Thoracic aorta (tissue), 2 donors: Measurements from ENCODE around the gene KCNE5. TPM values are rescaled to one million over a fixed set of nuclear protein-coding genes. Genes with fewer than 3 reads are reported as not detected.
"Not testable (repeated sequence)": the region's sequence is repeated elsewhere in the genome, so short reads cannot be mapped to it uniquely, and the experiment has no call there.

Source experiments
- ATAC-seq: fragments of 150-250 bp; one replicate; pipeline ENCODE4 v1.8.0; 2017; ENCODE audit warnings: low read depth; ENCODE audit not compliant: insufficient number of reproducible peaks, low FRiP score
- DNase-seq: peaks from one replicate; pipeline ENCODE4 v3.0.0-alpha.2; 2020; ENCODE audit warnings: low spot score
- H3K27ac ChIP-seq, 2 donors: fragments of 200-600 bp; sonication (generic); 1 replicate in 1 of 2; 2 replicates in 1 of 2; pipeline ENCODE4 v1.5.1; 2016; ENCODE audit warnings: mild to moderate bottlenecking in 2 of 2, moderate library complexity in 2 of 2
- H3K27me3 ChIP-seq: fragments of 200-600 bp; sonication (generic); replicated peaks from 2 replicates; pipeline ENCODE4 v1.6.0; 2016; ENCODE audit warnings: mild to moderate bottlenecking; ENCODE audit not compliant: insufficient read depth
- H3K36me3 ChIP-seq: fragments of 200-600 bp; sonication (generic); one replicate; pipeline ENCODE4 v1.5.1; 2016
- H3K4me1 ChIP-seq, 2 donors: fragments of 200-600 bp; sonication (generic); 1 replicate in 1 of 2; 2 replicates in 1 of 2; pipeline versions ENCODE4 v1.5.1 to v1.6.0; 2016; ENCODE audit warnings: low read depth in 2 of 2, mild to moderate bottlenecking in 1 of 2; ENCODE audit not compliant: control insufficient read depth in 1 of 2
- H3K4me3 ChIP-seq: fragments of 200-600 bp; sonication (generic); 2 replicates; pipeline ENCODE4 v1.5.1; 2016; ENCODE audit warnings: mild to moderate bottlenecking
- H3K9me3 ChIP-seq: fragments of 200-600 bp; sonication (generic); 2 replicates; pipeline ENCODE4 v1.5.1; 2016
- total RNA-seq, 2 donors: library from RNA; depleted of rRNA; stranded (reverse); fragments of >200 nt; gene quantifications; one replicate each; pipeline versions ENCODE4 v1.1.0 to v1.2.3, GENCODE V29; 2016
- TF ChIP-seq, protein P1 (sequence below): fragments of 200-600 bp; sonication (generic); IDR thresholded peaks from one replicate; pipeline ENCODE4 v1.5.1; 2019; ENCODE audit warnings: antibody characterized with exemption

Gene KCNE5
- total RNA-seq, 2 donors from 2014 or later: 1.3 TPM; not detected in 1

DNA sequence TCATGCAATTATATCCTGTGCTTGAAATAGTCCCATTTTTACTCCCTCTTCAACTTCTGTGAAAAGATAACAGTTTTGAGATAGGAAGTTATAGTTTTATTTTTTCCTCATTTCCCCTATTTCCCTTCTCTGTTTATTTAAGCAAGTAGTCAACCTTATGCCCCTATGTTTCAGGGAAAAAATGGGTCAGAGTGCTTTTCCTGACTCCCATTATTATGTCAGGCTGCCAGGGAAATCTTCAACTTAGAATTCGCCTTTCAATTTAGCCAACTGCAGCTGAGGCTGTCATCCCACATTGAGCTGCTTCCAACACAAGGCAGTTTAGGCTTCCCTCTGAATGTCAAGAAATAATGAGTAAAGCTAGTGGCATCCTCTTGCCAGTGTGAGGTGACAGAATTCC lies 46.1 kb downstream of the KCNE5 start:
- TF ChIP-seq, protein P1, sequence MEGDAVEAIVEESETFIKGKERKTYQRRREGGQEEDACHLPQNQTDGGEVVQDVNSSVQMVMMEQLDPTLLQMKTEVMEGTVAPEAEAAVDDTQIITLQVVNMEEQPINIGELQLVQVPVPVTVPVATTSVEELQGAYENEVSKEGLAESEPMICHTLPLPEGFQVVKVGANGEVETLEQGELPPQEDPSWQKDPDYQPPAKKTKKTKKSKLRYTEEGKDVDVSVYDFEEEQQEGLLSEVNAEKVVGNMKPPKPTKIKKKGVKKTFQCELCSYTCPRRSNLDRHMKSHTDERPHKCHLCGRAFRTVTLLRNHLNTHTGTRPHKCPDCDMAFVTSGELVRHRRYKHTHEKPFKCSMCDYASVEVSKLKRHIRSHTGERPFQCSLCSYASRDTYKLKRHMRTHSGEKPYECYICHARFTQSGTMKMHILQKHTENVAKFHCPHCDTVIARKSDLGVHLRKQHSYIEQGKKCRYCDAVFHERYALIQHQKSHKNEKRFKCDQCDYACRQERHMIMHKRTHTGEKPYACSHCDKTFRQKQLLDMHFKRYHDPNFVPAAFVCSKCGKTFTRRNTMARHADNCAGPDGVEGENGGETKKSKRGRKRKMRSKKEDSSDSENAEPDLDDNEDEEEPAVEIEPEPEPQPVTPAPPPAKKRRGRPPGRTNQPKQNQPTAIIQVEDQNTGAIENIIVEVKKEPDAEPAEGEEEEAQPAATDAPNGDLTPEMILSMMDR: no peak
- no peak for ATAC-seq
- Histone ChIP-seq H3K4me1 (no peaks in the 10 kb centered on the region), H3K9me3 (no peaks in the 10 kb centered on the region), H3K4me3 (no peak overlapping the region), H3K27me3 (no peaks in the 10 kb centered on the region), H3K36me3 (no peaks in the 10 kb centered on the region), H3K27ac (no peak overlapping the region)
- no peak for DNase-seq

DNA sequence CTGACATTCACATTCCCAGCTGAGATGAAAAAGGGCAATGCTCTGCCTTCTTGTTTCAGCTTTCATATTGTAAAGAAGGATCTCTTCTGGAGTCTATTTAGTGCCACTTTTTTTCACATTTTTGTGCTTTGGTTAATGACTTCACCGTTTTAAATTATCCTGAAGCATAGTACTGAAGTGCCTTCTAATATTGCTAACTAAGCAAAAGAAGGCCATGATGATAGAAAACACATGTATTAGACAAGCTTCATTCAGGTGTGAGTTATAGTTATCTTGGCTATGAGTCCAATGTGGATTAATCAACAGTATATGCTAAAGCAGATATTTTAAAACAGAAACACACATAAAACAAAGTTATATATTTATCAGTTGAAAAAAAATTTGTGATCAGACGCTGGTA lies 47.9 kb downstream of the KCNE5 start:
- DNase-seq: no peak
- Histone ChIP-seq H3K27ac (no peak overlapping the region), H3K27me3 (no peaks in the 10 kb centered on the region), H3K36me3 (no peaks in the 10 kb centered on the region), H3K4me1 (no peaks in the 10 kb centered on the region), H3K4me3 (no peak overlapping the region), H3K9me3 (no peaks in the 10 kb centered on the region)
- TF ChIP-seq, protein P1: no peak
- no peak for ATAC-seq

GRCh38 chrX:109576083-109576482 lies 48.9 kb downstream of the KCNE5 start:
- not testable (repeated sequence) for H3K27ac ChIP-seq, H3K27me3 ChIP-seq, ATAC-seq, DNase-seq, H3K4me1 ChIP-seq, H3K9me3 ChIP-seq, H3K4me3 ChIP-seq, H3K36me3 ChIP-seq

Other genes with a start within 250 kb of the KCNE5 start
- gene GUCY2F, start 143.1 kb downstream of the KCNE5 start, total RNA-seq: not detected
- gene NXT2, start 88.3 kb downstream of the KCNE5 start, total RNA-seq: 1 to 10 TPM; 1.6 to 8.3 TPM
- gene ACSL4, start 108.1 kb upstream of the KCNE5 start, total RNA-seq: 100 to 1,000 TPM in 1 of 2 donors, 10 to 100 TPM in 1; 27.5 to 117 TPM